H1 (cell line): Measurements from ENCODE around the gene OR2K2. TPM values are rescaled to one million over a fixed set of nuclear protein-coding genes. Genes with fewer than 3 reads are reported as not detected.

Experiments
- CTCF ChIA-PET: fragments of 300-600 bp; sonication (Branson Sonifier 250); formaldehyde crosslinking; loops from one replicate; lab custom pipeline; 2021; ENCODE audit not compliant: partially characterized antibody; lab: Charles Lee
- POLR2A ChIA-PET: fragments of 300-600 bp; sonication (Branson Sonifier 250); formaldehyde crosslinking; loops from one replicate; lab custom pipeline; 2021; ENCODE audit warnings: inconsistent platforms; ENCODE audit not compliant: partially characterized antibody; lab: Charles Lee
- DNase-seq, 2 experiments: peaks; one replicate each; pipeline versions ENCODE4 v3.0.0 to v3.0.0-alpha.2; 2010 to 2022; ENCODE audit warnings: low spot score in 2 of 2, low read depth in 1 of 2, mixed read lengths in 1 of 2
- FAIRE-seq: peaks from 2 replicates; lab custom pipeline; 2011; peaks lifted over from hg19 to GRCh38; lab: Jason Lieb, UNC
- H2AFZ ChIP-seq: 2 replicates; pipeline ENCODE4 v1.8.1; 2012; ENCODE audit warnings: low read length, inconsistent platforms
- H2AK5ac ChIP-seq: 2 replicates; pipeline ENCODE4 v1.6.1; 2013; ENCODE audit warnings: low read depth, low read length
- H2BK120ac ChIP-seq: replicated peaks from 2 replicates; pipeline ENCODE3; 2013; ENCODE audit warnings: low read depth, low read length, inconsistent platforms
- H2BK12ac ChIP-seq: 2 replicates; pipeline ENCODE4 v1.6.1; 2013; ENCODE audit warnings: low read depth, low read length
- H2BK15ac ChIP-seq: 2 replicates; pipeline ENCODE4 v1.6.1; 2013; ENCODE audit warnings: low read length
- H2BK20ac ChIP-seq: 2 replicates; pipeline ENCODE4 v1.6.1; 2013; ENCODE audit warnings: low read length
- H2BK5ac ChIP-seq: 2 replicates; pipeline ENCODE4 v1.6.1; 2013; ENCODE audit warnings: low read depth, low read length
- H3K14ac ChIP-seq: 2 replicates; pipeline ENCODE4 v1.6.1; 2013; ENCODE audit warnings: inconsistent platforms; ENCODE audit not compliant: insufficient read length
- H3K18ac ChIP-seq: 2 replicates; pipeline ENCODE4 v1.6.1; 2013; ENCODE audit warnings: low read length; ENCODE audit errors: extremely low read depth
- H3K23ac ChIP-seq: 2 replicates; pipeline ENCODE4 v1.6.1; 2013; ENCODE audit warnings: inconsistent platforms; ENCODE audit not compliant: insufficient read length
- H3K23me2 ChIP-seq: 2 replicates; pipeline ENCODE4 v1.6.1; 2013; ENCODE audit warnings: low read depth, low read length
- H3K27ac ChIP-seq: 2 replicates; pipeline ENCODE4 v1.6.1; 2011; ENCODE audit warnings: low read depth, low read length, inconsistent platforms
- H3K27me3 ChIP-seq, 4 experiments: replicated peaks in 1 of 4; 1 replicate in 1 of 4; 2 replicates in 3 of 4; pipeline versions ENCODE4 v1.6.1 to v1.8.1; 2011 to 2013; ENCODE audit warnings: low read length in 3 of 4, mild to moderate bottlenecking in 3 of 4, inconsistent platforms in 2 of 4, mixed read lengths in 2 of 4, moderate library complexity in 1 of 4; ENCODE audit not compliant: control insufficient read depth in 3 of 4, insufficient read depth in 3 of 4; ENCODE audit errors: extremely low read depth in 1 of 4
- H3K36me3 ChIP-seq, 4 experiments: 2 replicates each; pipeline versions ENCODE4 v1.6.1 to v1.8.1; 2011 to 2013; ENCODE audit warnings: mild to moderate bottlenecking in 4 of 4, low read length in 3 of 4, moderate library complexity in 2 of 4, control low read depth in 1 of 4, inconsistent platforms in 1 of 4; ENCODE audit not compliant: insufficient read depth in 4 of 4, control insufficient read depth in 2 of 4
- H3K4ac ChIP-seq: replicated peaks from 2 replicates; pipeline ENCODE3; 2013; ENCODE audit warnings: low read length, low read depth, mixed read lengths, inconsistent platforms; ENCODE audit not compliant: insufficient read length
- H3K4me1 ChIP-seq, 4 experiments: replicated peaks in 1 of 4; 1 replicate in 1 of 4; 2 replicates in 3 of 4; pipeline versions ENCODE4 v1.6.1 to v1.8.1; 2011 to 2013; ENCODE audit warnings: low read length in 3 of 4, inconsistent platforms in 2 of 4, mixed read lengths in 1 of 4; ENCODE audit not compliant: insufficient read depth in 4 of 4, control insufficient read depth in 3 of 4
- H3K4me2 ChIP-seq, 2 experiments: 2 replicates each; pipeline versions ENCODE4 v1.6.1 to v1.8.1; 2011 to 2013; ENCODE audit warnings: low read depth in 2 of 2, low read length in 2 of 2, control low read depth in 1 of 2, inconsistent platforms in 1 of 2, mild to moderate bottlenecking in 1 of 2; ENCODE audit not compliant: insufficient read depth in 1 of 2
- H3K4me3 ChIP-seq, 4 experiments: fragments of 200-600, 300-600 bp in 1 of 4; sonication (generic), shearing (Covaris generic), sonication (Bioruptor Twin) in 1 of 4; 2 replicates each; pipeline versions ENCODE4 v1.5.1 to v1.8.1; 2011 to 2016; ENCODE audit warnings: low read length in 4 of 4, low read depth in 3 of 4, control low read depth in 2 of 4, inconsistent platforms in 2 of 4, mild to moderate bottlenecking in 2 of 4, mixed read lengths in 1 of 4, moderate library complexity in 1 of 4; ENCODE audit not compliant: insufficient read depth in 2 of 4; ENCODE audit errors: extremely low read depth in 1 of 4
- H3K56ac ChIP-seq: replicated peaks from 2 replicates; pipeline ENCODE3; 2013; ENCODE audit warnings: low read depth, mild to moderate bottlenecking, mixed read lengths, low read length, inconsistent platforms; ENCODE audit not compliant: insufficient read length
- H3K79me1 ChIP-seq: 2 replicates; pipeline ENCODE4 v1.6.1; 2013; ENCODE audit warnings: low read depth, low read length, control low read depth
- H3K79me2 ChIP-seq, 2 experiments: 2 replicates each; pipeline versions ENCODE4 v1.6.1 to v1.8.1; 2012 to 2013; ENCODE audit warnings: low read length in 2 of 2, mild to moderate bottlenecking in 2 of 2, inconsistent platforms in 1 of 2; ENCODE audit not compliant: insufficient read depth in 2 of 2, control insufficient read depth in 1 of 2
- H3K9ac ChIP-seq, 4 experiments: replicated peaks in 1 of 4; 1 replicate in 1 of 4; 2 replicates in 3 of 4; pipeline versions ENCODE4 v1.6.1 to v1.8.1; 2011 to 2013; ENCODE audit warnings: low read depth in 3 of 4, low read length in 3 of 4, control low read depth in 2 of 4, mild to moderate bottlenecking in 2 of 4, moderate library complexity in 2 of 4, inconsistent platforms in 1 of 4; ENCODE audit errors: extremely low read depth in 1 of 4
- H3K9me3 ChIP-seq, 2 experiments: 2 replicates each; pipeline versions ENCODE4 v1.6.1 to v1.8.1; 2012 to 2013; ENCODE audit warnings: mild to moderate bottlenecking in 2 of 2, moderate library complexity in 2 of 2, control low read depth in 1 of 2, inconsistent platforms in 1 of 2, low read depth in 1 of 2, low read length in 1 of 2, mixed read lengths in 1 of 2; ENCODE audit not compliant: insufficient read depth in 2 of 2
- H4K20me1 ChIP-seq, 2 experiments: replicated peaks in 1 of 2; 2 replicates each; pipeline versions ENCODE3 to v1.8.1; 2011 to 2013; ENCODE audit warnings: inconsistent platforms in 2 of 2, low read length in 2 of 2, mild to moderate bottlenecking in 1 of 2; ENCODE audit not compliant: insufficient read depth in 2 of 2, control insufficient read depth in 1 of 2
- H4K5ac ChIP-seq: 2 replicates; pipeline ENCODE4 v1.6.1; 2013; ENCODE audit warnings: low read length, low read depth, mixed read lengths, inconsistent platforms; ENCODE audit not compliant: insufficient read length
- H4K8ac ChIP-seq: 2 replicates; pipeline ENCODE4 v1.8.0; 2013; ENCODE audit warnings: mild to moderate bottlenecking, moderate library complexity, low read length, inconsistent platforms; ENCODE audit not compliant: insufficient read depth; ENCODE audit errors: extremely low read depth
- H4K91ac ChIP-seq: replicated peaks from 2 replicates; pipeline ENCODE3; 2013; ENCODE audit warnings: low read length, mixed read lengths, inconsistent platforms; ENCODE audit not compliant: insufficient read length
- BCL11A ChIP-seq, 2 experiments: IDR thresholded peaks; one replicate each; pipeline ENCODE4 v1.6.1; 2011; ENCODE audit warnings: low read depth in 2 of 2, low read length in 2 of 2, mild to moderate bottlenecking in 2 of 2
- BRCA1 ChIP-seq: IDR thresholded peaks from 2 replicates; pipeline ENCODE4 v1.6.1; 2012; ENCODE audit warnings: low read depth, low read length, improper control_type of control experiment
- CBX8 ChIP-seq: fragments of 300-800, 300-1000 bp; sonication (generic); IDR thresholded peaks from 2 replicates; pipeline ENCODE4 v1.7.1; 2016; ENCODE audit warnings: low read depth, low read length, borderline replicate concordance
- CHD1 ChIP-seq: IDR thresholded peaks from 2 replicates; pipeline ENCODE4 v1.6.1; 2012; ENCODE audit warnings: low read depth, low read length, improper control_type of control experiment
- FOSL1 ChIP-seq: IDR thresholded peaks from 2 replicates; pipeline ENCODE4 v1.6.1; 2011; ENCODE audit warnings: mild to moderate bottlenecking, low read depth, low read length, moderate library complexity; ENCODE audit not compliant: insufficient read depth
- HDAC2 ChIP-seq, 2 experiments: fragments of 300-600 bp in 1 of 2; sonication (generic) in 1 of 2; IDR thresholded peaks; 2 replicates each; pipeline ENCODE4 v1.6.1; 2011 to 2012; ENCODE audit warnings: low read depth in 2 of 2, low read length in 2 of 2, mild to moderate bottlenecking in 2 of 2, moderate library complexity in 2 of 2, borderline replicate concordance in 1 of 2, inconsistent platforms in 1 of 2
- JUND ChIP-seq: IDR thresholded peaks from 2 replicates; pipeline ENCODE4 v1.6.1; 2011; ENCODE audit warnings: mild to moderate bottlenecking, improper control_type of control experiment, low read length
- KDM4A ChIP-seq: IDR thresholded peaks from one replicate; pipeline ENCODE4 v1.7.1; 2012; ENCODE audit warnings: low read depth, mild to moderate bottlenecking, moderate library complexity, low read length, inconsistent platforms; ENCODE audit not compliant: severe bottlenecking
- KDM5A ChIP-seq: fragments of 200-600 bp; IDR thresholded peaks from 2 replicates; pipeline ENCODE4 v1.7.1; 2012; ENCODE audit warnings: mild to moderate bottlenecking, low read length, inconsistent platforms, mixed read lengths
- PHF8 ChIP-seq: fragments of 200-600 bp; sonication (generic); conservative IDR thresholded peaks from 2 replicates; pipeline ENCODE4 v1.7.1; 2012; ENCODE audit warnings: low read depth, mild to moderate bottlenecking, inconsistent platforms, low read length, moderate library complexity
- POLR2A ChIP-seq, 2 experiments: IDR thresholded peaks; 1 replicate in 1 of 2; 2 replicates in 1 of 2; pipeline ENCODE4 v1.6.1; 2011; ENCODE audit warnings: low read depth in 2 of 2, low read length in 2 of 2, mild to moderate bottlenecking in 2 of 2; ENCODE audit errors: control extremely low read depth in 1 of 2
- RBBP5 ChIP-seq: IDR thresholded peaks from 2 replicates; pipeline ENCODE4 v1.7.1; 2012; ENCODE audit warnings: low read depth, mild to moderate bottlenecking, inconsistent platforms, low read length, moderate library complexity, borderline replicate concordance
- SP4 ChIP-seq: IDR thresholded peaks from 2 replicates; pipeline ENCODE4 v1.6.1; 2012; ENCODE audit warnings: low read length, inconsistent platforms
- SRF ChIP-seq: IDR thresholded peaks from 2 replicates; pipeline ENCODE4 v1.6.1; 2011; ENCODE audit warnings: mild to moderate bottlenecking, low read depth, low read length, moderate library complexity
- TAF7 ChIP-seq: optimal IDR thresholded peaks from 2 replicates; pipeline ENCODE3; 2011; ENCODE audit warnings: low read depth, mild to moderate bottlenecking, inconsistent platforms, low read length, moderate library complexity, borderline replicate concordance
- TCF12 ChIP-seq: IDR thresholded peaks from 2 replicates; pipeline ENCODE4 v1.6.1; 2011; ENCODE audit warnings: low read depth, mild to moderate bottlenecking, low read length
- ZNF274 ChIP-seq: IDR thresholded peaks from 2 replicates; pipeline ENCODE4 v1.7.0; 2012; ENCODE audit warnings: low read length, borderline replicate concordance; ENCODE audit errors: extremely low read depth
- polyA plus RNA-seq, 7 experiments: library from polyadenylated mRNA; depleted of rRNA in 3 of 7; stranded (reverse) in 5 of 7; unstranded in 2 of 7; fragments of >200 nt in 5 of 7; fragments of 200-250 nt in 2 of 7; gene quantifications; 1 replicate in 5 of 7; 2 replicates in 1 of 7; 4 replicates in 1 of 7; pipeline versions ENCODE4 v1.2.1 to v1.2.3, GENCODE V29; 2011 to 2013; ENCODE audit warnings: missing spikeins in 2 of 7, mixed read lengths in 2 of 7
- total RNA-seq: library from RNA; stranded (reverse); fragmentation: NEBNext Ultra II Directional; extraction: Animal tissue kit (Norgen Biotek cat#: 25700); gene quantifications from 2 replicates; pipeline ENCODE4 v1.2.1, GENCODE V29; 2021

The OR2K2 gene
- total and polyA plus RNA-seq, 2 of the 8 experiments (the other 6 are each of a cell fraction or from before 2014, with no cell fraction given), result not detected

DNA sequence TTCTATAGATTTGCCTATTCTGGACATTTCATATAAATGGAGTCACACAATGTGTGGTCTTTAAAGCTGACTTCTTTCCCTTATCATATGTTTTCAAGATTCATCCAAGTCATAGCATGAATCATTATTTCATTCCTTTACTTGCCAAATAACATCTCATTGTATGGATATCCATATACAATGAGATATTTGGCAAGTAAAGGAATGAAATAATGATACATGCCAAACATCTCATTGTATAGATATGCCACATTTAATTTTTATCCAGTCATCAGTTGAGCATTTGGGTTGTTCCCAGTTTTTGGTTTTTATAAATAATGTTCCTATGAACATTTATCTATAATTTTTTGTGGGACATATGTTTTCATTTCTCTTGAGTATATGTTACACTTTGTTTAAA, 20.5 kb upstream of the OR2K2 start:
- H3K56ac ChIP-seq, result no peak overlapping the region
- H2AFZ ChIP-seq, result no peak overlapping the region
- H2BK20ac ChIP-seq, result no peak overlapping the region
- DNase-seq (no peak), FAIRE-seq (no peak)
- ChIA-PET CTCF (no interaction called here), POLR2A (interaction anchor here (0.5 to 0.6 kb wide), 2 partner anchors 13 to 207 kb away, joined by 3 to 4 read pairs; no protein-coding TSS in a partner anchor)
- no peaks in the 10 kb centered on the region for H3K36me3 ChIP-seq
- H3K4me1 ChIP-seq, result no peaks in the 10 kb centered on the region
- no peaks in the 10 kb centered on the region for H3K9me3 ChIP-seq
- no peak overlapping the region for H3K9ac ChIP-seq
- H2AK5ac ChIP-seq, result no peak overlapping the region
- H2BK15ac ChIP-seq, result no peak overlapping the region
- H3K14ac ChIP-seq, result no peak overlapping the region
- H2BK12ac ChIP-seq, result no peak overlapping the region
- no peak overlapping the region for H2BK120ac ChIP-seq
- H3K79me2 ChIP-seq, result no peaks in the 10 kb centered on the region
- H3K23me2 ChIP-seq, result no peaks in the 10 kb centered on the region; the same call in 1 of the 2 replicates
- no peak overlapping the region for H4K8ac ChIP-seq
- no peak overlapping the region for H3K4ac ChIP-seq
- no peak overlapping the region for H3K18ac ChIP-seq
- no peak overlapping the region for H3K23ac ChIP-seq
- H3K27ac ChIP-seq, result no peak overlapping the region
- no peak overlapping the region for H2BK5ac ChIP-seq
- no peaks in the 10 kb centered on the region for H4K20me1 ChIP-seq
- no peak overlapping the region for H4K91ac ChIP-seq
- no peaks in the 10 kb centered on the region for H3K79me1 ChIP-seq
- no peak overlapping the region for H3K4me3 ChIP-seq
- no peaks in the 10 kb centered on the region for H3K27me3 ChIP-seq
- H3K4me2 ChIP-seq, result no peak overlapping the region
- H4K5ac ChIP-seq, result no peak overlapping the region
- no peak for TF ChIP-seq KDM4A
- no peak for TF ChIP-seq BCL11A (IDR thresholded peaks at IDR 0.05; ENCODE audit: low read depth in 2 of 2, low read length in 2 of 2)
- TF ChIP-seq TAF7, result no peak
- no peak for TF ChIP-seq CBX8
- no peak for TF ChIP-seq JUND
- TF ChIP-seq SP4, result no peak
- TF ChIP-seq HDAC2 (IDR thresholded peaks at IDR 0.05; ENCODE audit: borderline replicate concordance in 1 of 2, low read depth in 2 of 2, low read length in 2 of 2), result no peak
- no peak for TF ChIP-seq RBBP5
- TF ChIP-seq CHD1, result no peak
- TF ChIP-seq FOSL1, result no peak
- TF ChIP-seq ZNF274, result no peak
- TF ChIP-seq TCF12, result no peak
- no peak for TF ChIP-seq BRCA1
- TF ChIP-seq KDM5A, result no peak
- TF ChIP-seq POLR2A (IDR thresholded peaks at IDR 0.05; ENCODE audit: control extremely low read depth in 1 of 2, low read depth in 2 of 2, low read length in 2 of 2), result no peak
- no peak for TF ChIP-seq PHF8
- no peak for TF ChIP-seq SRF
